SHP77 treated with DMSO at 0.1 percent for 48 hours (cell line): ENCODE measurements around the gene HSD17B13.
"Not testable (repeated sequence)": the region's sequence is repeated elsewhere in the genome, so short reads cannot be mapped to it uniquely, and the experiment has no call there.

Experiments used
- DNase-seq: peaks from one replicate; lab custom pipeline; 2025; lab: John Stamatoyannopoulos, UW

The HSD17B13 gene

DNA sequence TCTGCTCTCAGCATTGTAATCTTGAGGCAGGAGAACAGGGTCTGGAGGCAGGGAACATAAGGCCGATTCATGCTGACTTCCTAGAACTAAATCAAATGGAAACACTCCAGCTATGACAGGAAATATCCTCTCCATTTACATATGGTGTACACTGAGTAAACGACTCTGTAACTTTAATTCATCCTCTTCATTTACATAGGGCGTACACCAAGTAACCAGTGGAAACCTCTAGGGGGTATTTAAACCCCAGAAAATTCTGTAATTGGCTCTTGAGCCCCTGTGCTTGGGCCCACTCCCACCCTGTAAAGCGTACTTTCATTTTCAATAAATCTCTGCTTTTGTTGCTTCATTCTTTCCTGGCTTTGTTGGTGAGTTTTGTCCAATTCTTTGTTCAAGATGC, 7.7 kb downstream of the HSD17B13 start:
- DNase-seq: not testable (repeated sequence)

DNA sequence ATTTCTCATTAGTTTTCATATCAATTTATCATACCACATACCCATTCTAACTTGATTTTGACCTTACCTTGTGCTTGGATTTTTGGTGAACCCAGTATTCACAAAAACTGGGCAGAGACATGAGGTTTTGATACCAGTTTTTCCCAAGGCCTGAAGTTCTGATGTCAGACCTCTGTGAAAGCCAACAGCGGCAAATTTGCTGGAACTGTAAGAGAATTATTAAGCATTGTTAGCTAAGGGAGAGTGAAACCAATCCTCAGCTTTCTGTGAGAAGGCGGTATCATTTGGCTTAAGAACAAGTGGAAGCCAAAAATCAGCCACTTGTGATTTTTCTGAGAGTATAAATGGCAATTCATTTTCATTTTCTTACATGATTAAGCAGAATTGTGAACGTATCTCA, 8.9 kb downstream of the HSD17B13 start:
- DNase-seq: no peak

DNA sequence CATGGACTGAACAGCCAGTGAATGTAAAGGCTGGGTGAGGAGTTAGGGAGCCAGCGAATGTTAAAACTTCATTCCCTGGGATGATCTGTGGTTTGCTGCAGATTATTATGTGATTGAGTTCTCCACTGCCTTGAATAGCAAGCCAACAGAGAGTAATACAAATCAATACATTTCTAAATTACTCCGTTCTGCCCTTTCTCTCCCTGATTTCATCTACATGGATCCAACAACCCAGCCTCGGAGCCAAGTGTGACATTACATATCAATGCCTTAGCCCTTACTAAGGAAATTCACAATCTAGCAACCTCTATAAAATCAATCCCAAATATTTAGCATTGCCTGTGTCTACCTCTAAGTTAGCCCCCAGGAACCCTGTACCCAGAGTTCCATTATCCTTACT, 11.0 kb downstream of the HSD17B13 start:
- no peak for DNase-seq

DNA sequence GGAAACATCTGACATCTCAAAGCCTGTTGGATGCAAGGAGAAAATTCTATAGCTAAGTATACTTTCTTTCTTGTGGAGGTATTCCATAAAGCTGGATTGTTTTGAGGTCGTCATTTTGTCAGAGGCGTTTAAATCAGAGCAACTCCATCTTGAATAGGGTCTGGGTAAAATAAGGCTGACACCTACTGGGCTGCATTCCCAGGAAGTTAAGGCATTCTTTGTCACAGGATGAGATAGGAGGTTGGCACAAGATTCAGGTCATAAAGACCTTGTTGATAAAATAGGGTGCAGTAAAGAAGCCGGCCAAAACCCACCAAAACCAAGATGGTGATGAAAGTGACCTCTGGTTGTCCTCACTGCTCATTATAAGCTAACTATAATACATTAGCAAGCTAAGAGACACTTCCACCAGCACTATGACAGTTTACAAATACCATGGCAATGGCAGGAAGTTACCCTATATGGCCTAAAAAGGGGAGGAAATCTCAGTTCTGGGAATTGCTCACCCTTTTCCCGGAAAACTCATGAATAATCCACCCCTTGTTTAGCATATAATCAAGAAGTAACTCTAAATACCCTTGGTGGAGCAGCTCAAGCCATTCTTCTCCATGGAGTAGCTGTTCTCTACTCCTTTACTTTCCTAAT, 11.9 kb downstream of the HSD17B13 start:
- DNase-seq: no peak

DNA sequence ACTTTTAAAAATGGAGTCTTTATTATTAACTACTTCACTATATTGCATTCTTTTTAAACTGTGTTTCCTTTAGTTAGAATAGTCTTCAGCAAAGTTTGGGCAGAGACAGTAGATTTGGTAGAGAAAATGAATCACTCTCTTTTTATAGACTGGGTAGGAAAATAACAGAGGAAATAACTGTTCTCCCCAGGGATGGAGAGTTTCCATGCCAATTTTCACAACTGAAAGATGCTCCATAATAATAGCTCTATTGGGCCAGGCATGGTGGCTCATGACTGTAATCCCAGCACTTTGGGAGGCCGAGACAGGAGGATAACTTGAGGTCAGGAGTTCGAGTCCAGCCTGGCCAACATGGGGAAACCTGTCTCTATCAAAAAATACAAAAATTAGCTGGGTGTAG, 13.1 kb downstream of the HSD17B13 start:
- no peak for DNase-seq

DNA sequence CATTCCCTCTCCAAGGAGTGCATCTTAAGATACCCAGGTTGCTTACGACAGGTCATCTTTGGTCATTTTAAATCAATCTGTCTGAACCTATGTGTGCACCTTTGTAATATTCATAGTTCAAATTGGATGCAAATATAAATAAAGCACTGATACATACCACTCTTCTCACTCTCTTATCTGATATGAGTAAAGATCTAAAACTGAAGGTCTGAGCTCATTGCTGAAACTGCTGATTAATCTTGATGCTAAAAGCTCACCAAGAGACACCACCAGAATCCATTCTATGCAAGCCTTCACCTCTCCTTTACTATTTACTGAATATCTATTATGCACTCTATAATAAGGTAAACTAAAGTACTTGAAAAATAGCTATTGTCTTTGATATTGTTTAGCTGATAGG, 16.6 kb downstream of the HSD17B13 start:
- DNase-seq: no peak

DNA sequence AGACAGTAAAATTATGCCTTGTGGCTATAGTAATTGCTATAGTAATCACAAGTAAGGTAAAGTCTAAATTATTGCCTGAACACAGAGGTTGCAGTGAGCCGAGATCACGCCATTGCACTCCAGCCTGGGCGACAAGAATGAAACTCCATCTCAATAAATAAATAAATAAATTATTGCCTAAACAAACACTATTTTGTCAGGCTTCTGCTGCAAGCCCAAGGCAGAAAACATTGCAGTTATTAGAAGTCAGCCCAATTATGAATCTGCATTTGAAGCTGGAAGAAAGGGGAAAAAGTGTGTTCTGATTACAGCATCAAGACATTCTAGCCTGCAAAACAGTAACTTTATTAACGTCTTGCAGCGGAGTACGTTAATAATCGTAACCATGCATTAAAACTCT, 17.1 kb downstream of the HSD17B13 start:
- DNase-seq: no peak

DNA sequence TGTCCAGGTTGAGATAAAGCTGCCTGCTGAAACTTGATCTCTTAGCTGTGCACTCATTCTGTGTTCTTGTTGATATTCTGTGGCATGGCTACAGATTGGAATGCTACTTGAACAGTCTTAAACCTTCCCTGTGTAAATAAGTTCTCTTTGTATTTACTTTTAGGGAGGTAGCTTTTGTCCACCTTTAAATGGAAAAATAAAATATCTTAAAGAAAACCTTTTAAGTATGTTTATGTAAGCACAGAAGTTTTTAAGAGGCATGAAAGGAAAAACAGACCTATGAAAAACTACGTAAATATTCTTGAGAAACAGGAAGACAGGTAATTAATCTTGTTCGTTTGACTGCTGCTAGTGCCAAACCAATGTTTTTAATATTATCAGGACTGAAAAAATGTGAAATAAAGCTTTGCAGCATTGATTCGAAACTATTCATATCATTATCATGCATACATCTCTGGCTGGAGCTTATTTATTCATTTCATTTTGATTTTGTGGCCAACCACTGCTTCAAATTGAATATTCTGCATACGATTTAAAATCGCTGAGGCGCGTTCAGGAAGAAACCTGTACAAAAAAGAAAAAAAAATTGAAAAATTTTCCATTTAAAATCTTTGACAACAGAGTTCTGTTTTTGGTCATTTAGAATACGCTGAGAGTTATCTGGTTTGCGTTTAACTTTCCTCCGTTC, 17.8 kb downstream of the HSD17B13 start:
- no peak for DNase-seq

DNA sequence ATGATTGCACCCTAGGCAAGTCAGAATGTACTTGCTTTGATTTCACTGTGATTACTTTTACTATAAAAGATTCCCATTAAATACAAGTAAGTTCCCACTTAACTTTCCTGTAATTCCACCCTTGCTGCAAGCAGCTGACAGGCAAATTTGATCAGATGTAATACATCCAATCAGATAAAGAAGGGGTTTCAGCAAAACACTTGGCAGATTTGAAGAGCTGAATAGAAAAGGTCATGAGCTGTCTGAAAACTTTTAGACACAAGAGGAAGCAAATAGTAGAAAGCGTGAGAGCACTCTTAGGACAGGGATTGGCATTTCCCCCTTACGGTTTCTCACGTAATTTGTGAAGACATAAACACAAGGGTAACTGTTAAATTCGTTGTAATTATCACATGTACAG, 22.8 kb downstream of the HSD17B13 start:
- no peak for DNase-seq

DNA sequence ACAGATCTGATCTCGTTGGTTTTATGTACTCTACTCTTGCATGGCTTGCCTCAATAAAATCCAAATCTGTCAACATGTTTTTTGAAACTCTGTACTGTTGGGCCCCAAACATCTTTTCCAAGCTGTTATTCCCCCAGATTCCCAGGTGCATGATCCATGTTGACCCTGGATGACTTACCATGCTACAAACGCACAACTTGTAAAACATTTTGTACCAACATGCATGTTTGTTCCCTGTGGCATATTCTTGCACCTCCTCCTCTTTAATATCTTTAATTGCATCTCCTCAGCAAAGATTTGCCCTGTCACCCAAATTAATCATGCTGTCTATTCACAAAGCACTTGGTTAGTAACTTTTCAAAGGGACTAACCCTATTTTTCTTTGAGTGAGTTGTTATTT, 24.3 kb downstream of the HSD17B13 start:
- no peak for DNase-seq

DNA sequence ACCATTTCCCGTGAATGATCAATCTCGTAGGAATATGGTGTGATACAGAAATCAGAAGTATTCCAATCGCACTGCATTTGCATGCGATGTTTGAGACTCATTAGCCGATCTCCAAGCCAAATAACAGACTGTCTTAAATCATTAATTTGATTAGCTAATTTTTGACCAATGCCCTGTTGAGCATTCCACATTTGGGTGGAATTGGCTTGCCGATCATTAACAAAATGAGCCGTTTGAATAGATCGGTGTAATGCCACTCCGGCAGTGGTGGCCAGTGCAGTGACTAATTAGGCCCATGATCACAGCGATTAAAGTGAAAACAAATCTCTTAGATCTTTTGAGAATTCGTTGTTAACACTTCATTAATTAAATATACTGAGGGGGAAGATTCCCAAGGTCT, 27.8 kb downstream of the HSD17B13 start:
- DNase-seq: not testable (repeated sequence)

DNA sequence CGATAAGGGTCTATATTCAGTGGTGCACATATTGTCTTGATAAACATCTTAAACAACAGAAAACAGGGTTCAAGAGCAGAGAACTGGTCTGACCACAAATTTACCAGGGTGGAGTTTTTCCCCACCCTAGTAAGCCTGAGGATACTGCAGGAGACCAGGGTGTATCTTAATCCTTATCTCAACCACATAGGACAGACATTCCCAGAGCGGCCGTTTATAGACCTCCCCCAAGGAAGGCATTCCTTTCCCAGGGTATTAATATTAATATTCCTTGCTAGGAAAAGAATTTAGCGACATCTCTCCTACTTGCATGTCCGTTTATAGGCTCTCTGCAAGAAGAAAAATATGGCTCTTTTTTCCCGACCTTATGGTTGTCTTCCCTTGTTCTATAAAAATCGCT, 28.8 kb downstream of the HSD17B13 start:
- DNase-seq: not testable (repeated sequence)

DNA sequence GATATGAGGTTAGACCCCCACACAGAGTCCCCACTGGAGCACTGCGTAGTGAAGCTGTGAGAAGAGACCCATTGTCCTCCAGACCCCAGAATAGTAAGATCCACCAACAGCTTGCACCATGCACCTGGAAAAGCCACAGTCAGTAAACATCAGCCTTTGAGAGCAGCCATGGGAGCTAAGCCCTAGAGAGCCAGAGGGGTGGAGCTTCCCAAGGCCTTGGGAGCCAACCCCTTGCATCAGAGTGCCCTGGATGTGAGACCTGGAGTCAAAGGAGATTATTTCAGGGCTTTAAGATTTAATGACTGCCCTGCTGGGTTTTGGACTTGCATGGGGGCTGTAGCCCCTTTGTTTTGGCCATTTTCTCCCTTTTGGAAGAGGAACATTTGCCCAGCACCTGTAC, 35.7 kb downstream of the HSD17B13 start:
- DNase-seq: no peak

DNA sequence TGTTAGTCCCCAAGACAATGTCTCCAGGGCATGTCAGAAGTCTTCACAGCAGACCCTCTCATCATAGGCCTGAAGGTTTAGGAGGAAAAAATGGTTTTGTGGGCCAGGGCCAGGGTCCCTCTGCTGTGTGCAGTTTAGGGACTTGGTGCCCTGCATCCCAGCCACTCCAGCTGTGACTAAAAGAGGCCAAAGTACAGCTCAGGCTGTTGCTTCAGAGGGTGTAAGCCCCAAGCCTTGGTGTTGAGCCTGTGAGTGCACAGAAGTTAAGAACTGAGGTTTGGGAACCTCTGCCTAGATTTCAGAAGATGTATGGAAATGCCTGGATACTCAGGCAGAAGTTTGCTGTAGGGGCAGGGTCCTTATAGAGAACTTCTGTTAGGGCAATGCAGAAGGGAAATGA, 38.4 kb downstream of the HSD17B13 start:
- DNase-seq: not testable (repeated sequence)

DNA sequence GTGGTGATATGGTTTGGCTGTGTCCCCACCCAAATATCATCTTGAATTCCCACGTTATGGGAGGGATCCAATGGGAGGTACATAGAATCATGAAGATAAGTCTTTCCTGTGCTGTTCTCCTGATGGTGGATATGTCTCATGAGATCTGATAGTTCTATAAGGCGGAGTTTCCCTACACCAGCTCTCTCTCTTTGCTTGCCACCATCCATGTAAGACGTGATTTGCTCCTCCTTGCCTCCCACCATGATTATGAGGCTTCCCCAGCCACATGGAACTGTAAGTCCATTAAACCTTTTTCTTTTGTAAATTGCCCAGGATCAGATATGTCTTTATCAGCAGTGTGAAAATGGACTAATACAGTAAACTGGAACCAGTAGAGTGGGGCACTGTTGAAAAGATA, 39.5 kb downstream of the HSD17B13 start:
- DNase-seq: no peak

DNA sequence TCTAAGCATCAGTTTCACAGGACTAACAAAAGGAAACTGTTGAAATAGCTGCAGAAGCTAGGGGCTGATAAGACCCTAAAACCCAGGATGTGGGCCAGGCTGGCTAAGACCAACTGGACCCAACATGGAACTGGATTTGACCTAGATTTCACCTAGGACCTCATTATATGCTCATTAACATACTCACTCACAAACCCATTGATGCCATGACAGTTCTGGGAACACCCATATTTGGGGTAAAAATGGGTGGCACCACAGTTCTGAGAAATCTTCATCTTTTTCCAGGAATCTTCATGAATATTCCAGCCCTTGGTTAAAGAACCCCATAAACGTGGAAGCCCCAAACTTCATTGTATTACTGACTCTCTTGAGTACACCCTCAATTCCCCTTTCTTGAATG, 41.1 kb downstream of the HSD17B13 start:
- no peak for DNase-seq

DNA sequence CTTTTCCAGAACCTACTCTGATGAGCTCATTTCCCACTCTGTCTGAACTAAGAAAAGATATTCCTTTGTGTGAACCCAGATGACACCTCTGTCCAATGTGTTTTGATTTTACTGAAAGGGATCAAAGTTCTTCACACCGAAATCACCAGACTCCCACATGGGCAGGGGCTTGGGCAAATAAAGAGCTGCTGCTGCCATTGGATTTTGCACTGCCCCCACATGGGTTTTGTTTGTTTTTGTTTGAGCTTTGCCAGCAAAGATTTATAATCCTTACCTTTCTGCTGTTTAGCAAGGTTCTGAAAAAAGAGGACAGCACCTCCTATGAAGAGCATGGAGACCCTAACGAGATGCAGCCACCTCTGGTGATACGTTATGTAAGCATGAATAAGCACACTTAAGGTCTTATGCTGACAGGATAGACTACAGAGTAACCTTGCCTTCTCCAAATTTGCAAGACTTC, 44.3 kb downstream of the HSD17B13 start:
- no peak for DNase-seq

DNA sequence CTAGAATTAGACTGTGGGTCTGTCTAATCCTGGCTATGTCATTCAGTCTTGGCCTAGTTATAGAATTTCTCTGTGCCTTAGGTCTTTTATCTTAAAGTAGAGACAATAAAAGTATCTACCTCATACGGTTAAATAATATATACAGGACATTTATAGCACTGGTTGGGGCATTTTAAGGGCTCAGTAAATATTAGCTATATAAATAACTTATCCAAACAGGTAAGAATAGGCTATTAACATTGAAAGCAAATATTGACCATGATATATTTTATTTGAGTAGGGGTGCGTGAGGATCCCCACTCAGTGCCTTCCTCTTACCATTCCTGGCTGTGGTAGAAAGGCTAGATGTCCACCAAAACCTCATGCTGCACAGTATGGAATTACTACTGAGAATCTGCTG, 47.4 kb downstream of the HSD17B13 start:
- DNase-seq: no peak

DNA sequence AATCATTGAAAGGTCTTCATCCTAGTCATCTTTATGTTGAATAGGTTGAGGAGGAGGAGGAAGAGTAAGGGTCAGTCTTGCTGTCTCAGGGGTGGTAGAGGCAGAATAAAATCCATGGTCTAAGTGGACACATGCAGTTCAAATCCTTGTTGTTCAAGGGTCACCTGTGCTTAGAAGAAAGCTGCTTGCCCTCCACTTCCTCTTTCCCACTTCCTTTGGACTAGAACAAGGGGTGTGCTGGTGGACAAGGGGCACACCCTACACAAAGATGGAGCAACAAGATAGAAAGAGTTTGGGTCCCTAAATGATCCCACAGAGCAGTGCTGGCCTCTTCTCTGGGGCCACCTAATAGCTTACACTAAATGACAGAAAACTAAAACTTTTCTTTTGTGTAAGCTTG, 47.9 kb downstream of the HSD17B13 start:
- no peak for DNase-seq

DNA sequence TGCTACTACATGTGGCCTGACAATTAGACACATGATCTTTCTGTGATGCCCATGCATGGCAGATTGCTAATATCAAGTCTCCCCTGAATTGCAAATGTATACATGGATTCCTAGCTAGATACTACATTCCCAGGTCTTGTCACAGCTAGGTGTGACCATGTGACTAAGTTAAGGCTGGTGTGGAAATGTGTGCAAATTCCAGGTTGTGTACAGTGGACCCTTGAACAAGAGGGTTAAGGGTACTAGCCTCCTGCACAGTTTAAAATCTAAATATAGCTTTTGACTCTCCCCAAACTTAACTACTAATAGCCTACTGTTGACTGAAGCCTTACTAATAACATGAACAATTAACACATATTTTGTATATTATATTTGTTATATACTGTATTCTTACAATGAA, 48.4 kb downstream of the HSD17B13 start:
- DNase-seq: no peak

DNA sequence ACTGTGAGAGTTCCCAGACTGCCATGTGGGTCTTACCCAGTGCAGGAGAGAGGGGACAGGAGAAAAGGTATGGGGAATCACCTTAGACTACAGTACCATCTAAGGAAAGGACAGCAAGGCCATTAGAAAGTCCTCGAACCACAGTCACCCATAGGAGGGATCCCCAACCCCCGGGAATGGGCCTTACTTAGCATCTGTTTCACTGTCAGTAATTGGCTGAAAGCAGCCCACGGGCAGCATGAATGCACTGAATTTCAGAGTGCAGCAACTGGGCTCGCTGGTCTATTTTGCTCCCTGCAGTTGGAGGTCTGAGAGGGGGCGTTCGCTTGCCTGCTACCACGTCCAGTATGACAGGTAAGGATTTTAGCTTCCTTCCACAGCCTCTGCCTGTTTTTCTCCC, 51.9 kb downstream of the HSD17B13 start:
- no peak for DNase-seq

DNA sequence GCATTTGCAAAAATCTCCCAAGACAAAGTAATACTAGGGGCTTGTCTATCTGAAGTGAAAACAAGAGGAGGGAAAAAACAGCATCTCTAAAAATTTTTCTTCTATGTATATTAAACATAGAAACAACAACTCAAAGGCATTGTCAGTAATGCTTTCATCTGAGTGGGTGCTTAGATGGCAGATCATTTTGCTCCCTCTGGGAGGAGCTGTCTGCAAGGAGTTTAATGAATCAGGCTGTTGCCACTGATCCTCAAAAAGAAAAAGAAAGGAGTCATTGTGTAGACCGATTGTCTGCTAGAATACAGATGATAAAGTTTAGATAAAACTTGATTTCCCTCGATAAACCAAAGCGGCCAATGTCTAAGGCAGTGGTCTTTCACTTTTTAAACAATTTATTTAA, 52.5 kb downstream of the HSD17B13 start:
- DNase-seq: peak; percentile 42

DNA sequence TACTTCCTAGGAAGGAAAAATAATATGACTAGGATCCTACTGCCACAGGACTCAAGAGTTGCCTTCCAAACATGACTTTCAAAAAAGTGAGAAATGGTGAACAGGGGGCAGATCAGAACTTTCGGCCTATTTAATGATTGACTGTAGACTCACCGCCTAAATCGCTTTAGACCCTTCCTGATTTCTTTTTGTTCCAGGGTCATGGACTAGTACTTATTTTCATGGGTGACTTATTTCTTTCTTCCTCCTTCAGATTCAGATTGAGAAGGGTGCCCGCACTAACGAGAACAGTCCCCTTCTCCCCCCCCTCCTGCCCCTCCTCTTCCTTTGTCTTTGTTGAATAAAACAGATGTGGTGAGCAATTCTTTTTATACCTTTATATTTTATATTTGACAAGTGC, 54.3 kb downstream of the HSD17B13 start:
- DNase-seq: no peak

DNA sequence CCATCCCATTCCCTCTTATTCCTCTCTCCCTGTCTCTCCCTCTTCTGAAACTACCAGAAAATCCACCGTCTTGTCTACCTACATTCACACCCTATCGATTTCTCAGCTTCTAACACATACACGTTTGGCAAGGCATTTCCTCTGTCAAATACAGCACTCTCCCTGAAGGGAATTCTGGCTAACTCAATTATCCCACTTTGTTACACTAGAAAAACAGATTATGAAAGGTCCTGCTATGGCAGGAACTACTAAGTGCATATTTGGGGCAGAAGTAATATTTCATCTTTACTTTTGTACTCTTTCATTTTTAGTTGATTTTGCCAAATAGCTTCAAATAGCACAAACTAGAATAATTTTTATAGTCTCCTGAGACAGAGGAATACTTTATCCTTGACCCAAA, 55.7 kb downstream of the HSD17B13 start:
- DNase-seq: no peak
